H1 (cell line): Measurements from ENCODE around the gene LPO. TPM values are rescaled to one million over a fixed set of nuclear protein-coding genes. Genes with fewer than 3 reads are reported as not detected.

Experiments
- CTCF ChIA-PET: fragments of 300-600 bp; sonication (Branson Sonifier 250); formaldehyde crosslinking; loops from one replicate; lab custom pipeline; 2021; ENCODE audit not compliant: partially characterized antibody; lab: Charles Lee
- POLR2A ChIA-PET: fragments of 300-600 bp; sonication (Branson Sonifier 250); formaldehyde crosslinking; loops from one replicate; lab custom pipeline; 2021; ENCODE audit warnings: inconsistent platforms; ENCODE audit not compliant: partially characterized antibody; lab: Charles Lee
- DNase-seq, 2 experiments: peaks; one replicate each; pipeline versions ENCODE4 v3.0.0 to v3.0.0-alpha.2; 2010 to 2022; ENCODE audit warnings: low spot score in 2 of 2, low read depth in 1 of 2, mixed read lengths in 1 of 2
- FAIRE-seq: peaks from 2 replicates; lab custom pipeline; 2011; peaks lifted over from hg19 to GRCh38; lab: Jason Lieb, UNC
- H2AFZ ChIP-seq: 2 replicates; pipeline ENCODE4 v1.8.1; 2012; ENCODE audit warnings: low read length, inconsistent platforms
- H2AK5ac ChIP-seq: 2 replicates; pipeline ENCODE4 v1.6.1; 2013; ENCODE audit warnings: low read depth, low read length
- H2BK120ac ChIP-seq: replicated peaks from 2 replicates; pipeline ENCODE3; 2013; ENCODE audit warnings: low read depth, low read length, inconsistent platforms
- H2BK12ac ChIP-seq: 2 replicates; pipeline ENCODE4 v1.6.1; 2013; ENCODE audit warnings: low read depth, low read length
- H2BK15ac ChIP-seq: 2 replicates; pipeline ENCODE4 v1.6.1; 2013; ENCODE audit warnings: low read length
- H2BK20ac ChIP-seq: 2 replicates; pipeline ENCODE4 v1.6.1; 2013; ENCODE audit warnings: low read length
- H2BK5ac ChIP-seq: 2 replicates; pipeline ENCODE4 v1.6.1; 2013; ENCODE audit warnings: low read depth, low read length
- H3K14ac ChIP-seq: 2 replicates; pipeline ENCODE4 v1.6.1; 2013; ENCODE audit warnings: inconsistent platforms; ENCODE audit not compliant: insufficient read length
- H3K18ac ChIP-seq: 2 replicates; pipeline ENCODE4 v1.6.1; 2013; ENCODE audit warnings: low read length; ENCODE audit errors: extremely low read depth
- H3K23ac ChIP-seq: 2 replicates; pipeline ENCODE4 v1.6.1; 2013; ENCODE audit warnings: inconsistent platforms; ENCODE audit not compliant: insufficient read length
- H3K23me2 ChIP-seq: 2 replicates; pipeline ENCODE4 v1.6.1; 2013; ENCODE audit warnings: low read depth, low read length
- H3K27ac ChIP-seq: 2 replicates; pipeline ENCODE4 v1.6.1; 2011; ENCODE audit warnings: low read depth, low read length, inconsistent platforms
- H3K27me3 ChIP-seq, 4 experiments: replicated peaks in 1 of 4; 1 replicate in 1 of 4; 2 replicates in 3 of 4; pipeline versions ENCODE4 v1.6.1 to v1.8.1; 2011 to 2013; ENCODE audit warnings: low read length in 3 of 4, mild to moderate bottlenecking in 3 of 4, inconsistent platforms in 2 of 4, mixed read lengths in 2 of 4, moderate library complexity in 1 of 4; ENCODE audit not compliant: control insufficient read depth in 3 of 4, insufficient read depth in 3 of 4; ENCODE audit errors: extremely low read depth in 1 of 4
- H3K36me3 ChIP-seq, 4 experiments: 2 replicates each; pipeline versions ENCODE4 v1.6.1 to v1.8.1; 2011 to 2013; ENCODE audit warnings: mild to moderate bottlenecking in 4 of 4, low read length in 3 of 4, moderate library complexity in 2 of 4, control low read depth in 1 of 4, inconsistent platforms in 1 of 4; ENCODE audit not compliant: insufficient read depth in 4 of 4, control insufficient read depth in 2 of 4
- H3K4ac ChIP-seq: replicated peaks from 2 replicates; pipeline ENCODE3; 2013; ENCODE audit warnings: low read length, low read depth, mixed read lengths, inconsistent platforms; ENCODE audit not compliant: insufficient read length
- H3K4me1 ChIP-seq, 4 experiments: replicated peaks in 1 of 4; 1 replicate in 1 of 4; 2 replicates in 3 of 4; pipeline versions ENCODE4 v1.6.1 to v1.8.1; 2011 to 2013; ENCODE audit warnings: low read length in 3 of 4, inconsistent platforms in 2 of 4, mixed read lengths in 1 of 4; ENCODE audit not compliant: insufficient read depth in 4 of 4, control insufficient read depth in 3 of 4
- H3K4me2 ChIP-seq, 2 experiments: 2 replicates each; pipeline versions ENCODE4 v1.6.1 to v1.8.1; 2011 to 2013; ENCODE audit warnings: low read depth in 2 of 2, low read length in 2 of 2, control low read depth in 1 of 2, inconsistent platforms in 1 of 2, mild to moderate bottlenecking in 1 of 2; ENCODE audit not compliant: insufficient read depth in 1 of 2
- H3K4me3 ChIP-seq, 4 experiments: fragments of 200-600, 300-600 bp in 1 of 4; sonication (generic), shearing (Covaris generic), sonication (Bioruptor Twin) in 1 of 4; 2 replicates each; pipeline versions ENCODE4 v1.5.1 to v1.8.1; 2011 to 2016; ENCODE audit warnings: low read length in 4 of 4, low read depth in 3 of 4, control low read depth in 2 of 4, inconsistent platforms in 2 of 4, mild to moderate bottlenecking in 2 of 4, mixed read lengths in 1 of 4, moderate library complexity in 1 of 4; ENCODE audit not compliant: insufficient read depth in 2 of 4; ENCODE audit errors: extremely low read depth in 1 of 4
- H3K56ac ChIP-seq: replicated peaks from 2 replicates; pipeline ENCODE3; 2013; ENCODE audit warnings: low read depth, mild to moderate bottlenecking, mixed read lengths, low read length, inconsistent platforms; ENCODE audit not compliant: insufficient read length
- H3K79me1 ChIP-seq: 2 replicates; pipeline ENCODE4 v1.6.1; 2013; ENCODE audit warnings: low read depth, low read length, control low read depth
- H3K79me2 ChIP-seq, 2 experiments: 2 replicates each; pipeline versions ENCODE4 v1.6.1 to v1.8.1; 2012 to 2013; ENCODE audit warnings: low read length in 2 of 2, mild to moderate bottlenecking in 2 of 2, inconsistent platforms in 1 of 2; ENCODE audit not compliant: insufficient read depth in 2 of 2, control insufficient read depth in 1 of 2
- H3K9ac ChIP-seq, 4 experiments: replicated peaks in 1 of 4; 1 replicate in 1 of 4; 2 replicates in 3 of 4; pipeline versions ENCODE4 v1.6.1 to v1.8.1; 2011 to 2013; ENCODE audit warnings: low read depth in 3 of 4, low read length in 3 of 4, control low read depth in 2 of 4, mild to moderate bottlenecking in 2 of 4, moderate library complexity in 2 of 4, inconsistent platforms in 1 of 4; ENCODE audit errors: extremely low read depth in 1 of 4
- H3K9me3 ChIP-seq, 2 experiments: 2 replicates each; pipeline versions ENCODE4 v1.6.1 to v1.8.1; 2012 to 2013; ENCODE audit warnings: mild to moderate bottlenecking in 2 of 2, moderate library complexity in 2 of 2, control low read depth in 1 of 2, inconsistent platforms in 1 of 2, low read depth in 1 of 2, low read length in 1 of 2, mixed read lengths in 1 of 2; ENCODE audit not compliant: insufficient read depth in 2 of 2
- H4K20me1 ChIP-seq, 2 experiments: replicated peaks in 1 of 2; 2 replicates each; pipeline versions ENCODE3 to v1.8.1; 2011 to 2013; ENCODE audit warnings: inconsistent platforms in 2 of 2, low read length in 2 of 2, mild to moderate bottlenecking in 1 of 2; ENCODE audit not compliant: insufficient read depth in 2 of 2, control insufficient read depth in 1 of 2
- H4K5ac ChIP-seq: 2 replicates; pipeline ENCODE4 v1.6.1; 2013; ENCODE audit warnings: low read length, low read depth, mixed read lengths, inconsistent platforms; ENCODE audit not compliant: insufficient read length
- H4K8ac ChIP-seq: 2 replicates; pipeline ENCODE4 v1.8.0; 2013; ENCODE audit warnings: mild to moderate bottlenecking, moderate library complexity, low read length, inconsistent platforms; ENCODE audit not compliant: insufficient read depth; ENCODE audit errors: extremely low read depth
- H4K91ac ChIP-seq: replicated peaks from 2 replicates; pipeline ENCODE3; 2013; ENCODE audit warnings: low read length, mixed read lengths, inconsistent platforms; ENCODE audit not compliant: insufficient read length
- ASH2L ChIP-seq: fragments of 200-600, 300-600 bp; sonication (generic); IDR thresholded peaks from one replicate; pipeline ENCODE4 v1.7.1; 2017; ENCODE audit warnings: low read length
- EGR1 ChIP-seq: IDR thresholded peaks from 2 replicates; pipeline ENCODE4 v1.6.1; 2011; ENCODE audit warnings: low read depth, low read length, borderline replicate concordance
- EP300 ChIP-seq, 2 experiments: IDR thresholded peaks; 1 replicate in 1 of 2; 2 replicates in 1 of 2; pipeline ENCODE4 v1.6.1; 2011 to 2012; ENCODE audit warnings: low read depth in 2 of 2, low read length in 2 of 2, mild to moderate bottlenecking in 2 of 2, borderline replicate concordance in 1 of 2, inconsistent platforms in 1 of 2, moderate library complexity in 1 of 2
- KDM4A ChIP-seq: IDR thresholded peaks from one replicate; pipeline ENCODE4 v1.7.1; 2012; ENCODE audit warnings: low read depth, mild to moderate bottlenecking, moderate library complexity, low read length, inconsistent platforms; ENCODE audit not compliant: severe bottlenecking
- NANOG ChIP-seq: IDR thresholded peaks from 2 replicates; pipeline ENCODE4 v1.6.1; 2011; ENCODE audit warnings: low read length, low read depth, mild to moderate bottlenecking, inconsistent platforms; ENCODE audit not compliant: insufficient read depth, poor library complexity, severe bottlenecking
- RXRA ChIP-seq: IDR thresholded peaks from 2 replicates; pipeline ENCODE4 v1.6.1; 2011; ENCODE audit warnings: low read depth, mild to moderate bottlenecking, low read length, moderate library complexity; ENCODE audit not compliant: insufficient read depth
- TEAD4 ChIP-seq: IDR thresholded peaks from 2 replicates; pipeline ENCODE4 v1.6.1; 2012; ENCODE audit warnings: low read depth, low read length, inconsistent platforms, mixed read lengths
- WGBS, 2 experiments: shearing (Covaris generic) in 1 of 2; methylation state at CpG; one replicate each; pipeline versions ENCODE4 v1.1.6 to v1.1.7; 2013 to 2015; ENCODE audit warnings: low lambda C conversion rate in 2 of 2, mixed read lengths in 2 of 2, inconsistent platforms in 1 of 2, low coverage in 1 of 2, missing lambda C conversion rate in 1 of 2; ENCODE audit not compliant: insufficient replicate concordance in 2 of 2, insufficient coverage in 1 of 2, insufficient read length in 1 of 2; ENCODE audit errors: extremely low coverage in 1 of 2, missing lambda C conversion rate in 1 of 2; 5-methylcytosine and 5-hydroxymethylcytosine counted together
- polyA plus RNA-seq, 7 experiments: library from polyadenylated mRNA; depleted of rRNA in 3 of 7; stranded (reverse) in 5 of 7; unstranded in 2 of 7; fragments of >200 nt in 5 of 7; fragments of 200-250 nt in 2 of 7; gene quantifications; 1 replicate in 5 of 7; 2 replicates in 1 of 7; 4 replicates in 1 of 7; pipeline versions ENCODE4 v1.2.1 to v1.2.3, GENCODE V29; 2011 to 2013; ENCODE audit warnings: missing spikeins in 2 of 7, mixed read lengths in 2 of 7
- total RNA-seq: library from RNA; stranded (reverse); fragmentation: NEBNext Ultra II Directional; extraction: Animal tissue kit (Norgen Biotek cat#: 25700); gene quantifications from 2 replicates; pipeline ENCODE4 v1.2.1, GENCODE V29; 2021

Gene LPO
- total and polyA plus RNA-seq, 2 of the 8 experiments (the other 6 are each of a cell fraction or from before 2014, with no cell fraction given) = 0.38 to 0.52 TPM

GRCh38 chr17:58306131-58306951 is 68.0 kb downstream of the LPO start:
- Histone ChIP-seq H3K4me2 (no peak overlapping the region), H3K56ac (no peak overlapping the region), H4K91ac (no peak overlapping the region), H3K4ac (no peak overlapping the region), H3K23me2 (no peaks in the 10 kb centered on the region), H2BK5ac (no peak overlapping the region), H3K27me3 (no peaks in the 10 kb centered on the region), H3K79me1 (no peaks in the 10 kb centered on the region), H3K23ac (no peak overlapping the region), H4K5ac (no peak overlapping the region), H3K27ac (no peak overlapping the region), H2BK120ac (no peak overlapping the region), H2BK12ac (no peak overlapping the region), H3K14ac (no peak overlapping the region), H4K20me1 (no peaks in the 10 kb centered on the region), H2BK20ac (no peak overlapping the region), H3K9ac (no peak overlapping the region), H2AK5ac (no peak overlapping the region), H3K79me2 (no peaks in the 10 kb centered on the region), H2AFZ (no peak overlapping the region), H3K18ac (no peak overlapping the region), H3K4me1 (peaks cover 0 to 15% (median 10%) of the 10 kb centered on the region in 4 experiments; a peak in 5 of 7 replicates), H3K36me3 (0 out of 8 replicates have a peak, but pooled peaks cover 0 to 2% (median 0%) of the 10 kb centered on the region in 4 experiments), H3K4me3 (no peak overlapping the region), H3K9me3 (no peaks in the 10 kb centered on the region), H2BK15ac (peak overlapping the region; percentile 81; the same call in 1 of the 2 replicates), H4K8ac (peak overlapping the region; percentile 43; the same call in 1 of the 2 replicates)
- no peak for TF ChIP-seq EP300 (IDR thresholded peaks at IDR 0.05; ENCODE audit: borderline replicate concordance in 1 of 2, low read depth in 2 of 2, low read length in 2 of 2)
- TF ChIP-seq KDM4A = no peak
- TF ChIP-seq EGR1 = no peak
- TF ChIP-seq TEAD4 = no peak
- no peak for TF ChIP-seq NANOG
- TF ChIP-seq ASH2L = no peak
- TF ChIP-seq RXRA = no peak
- 89% methylated on average over 19 of the region's 19 CpGs; no CpG with 5 or more reads in 1 of the 2 experiments for WGBS, 2 experiments
- CTCF ChIA-PET = interaction anchor here (0.6 to 9.4 kb wide), 13 partner anchors 13 to 169 kb away, joined by 3 to 172 read pairs (median 8); partner anchors contain the start of gene MPO
- no peak for FAIRE-seq
- DNase-seq = peak in 1 of 2 experiments; percentile 40
- POLR2A ChIA-PET = interaction anchor here (0.9 to 1.5 kb wide), 4 partner anchors 22 to 89 kb away, joined by 3 to 6 read pairs (median 4); no protein-coding TSS in a partner anchor
